PC-3 (cell line): ENCODE data around the gene LATS2. TPM values are rescaled to one million over a fixed set of nuclear protein-coding genes. Genes with fewer than 3 reads are reported as not detected.

Experiments
- ATAC-seq: fragments of 200-7000 bp; cut with Tn5 transposase; 2 replicates; pipeline ENCODE4 v1.9.1; 2020; ENCODE audit warnings: mild to moderate bottlenecking, moderate library complexity
- BruUV-seq: library from RNA; stranded (reverse); fragments of 400-500 nt; replicated peaks from 2 replicates; lab custom pipeline; 2021; lab: Mats Ljungman, UMichigan
- CTCF ChIA-PET: fragments of 300-600 bp; sonication (Branson Sonifier 250); formaldehyde crosslinking; loops from one replicate; lab custom pipeline; 2022; ENCODE audit warnings: antibody characterized with exemption; lab: Charles Lee
- POLR2A ChIA-PET: fragments of 300-600 bp; sonication (Branson Sonifier 250); formaldehyde crosslinking; loops from one replicate; lab custom pipeline; 2022; ENCODE audit warnings: antibody characterized with exemption; ENCODE audit not compliant: unreplicated experiment; lab: Charles Lee
- DNase-seq: peaks from one replicate; pipeline ENCODE4 v3.0.0-alpha.2; 2015
- H2AFZ ChIP-seq: fragments of 300-600 bp; sonication (generic); 2 replicates; pipeline ENCODE4 v1.6.0; 2016; ENCODE audit warnings: antibody characterized with exemption, low read length
- H3F3A ChIP-seq: fragments of 300-600 bp; sonication (generic); one replicate; pipeline ENCODE4 v1.6.0; 2017; ENCODE audit warnings: antibody characterized with exemption, low read length, control low read depth, mild to moderate bottlenecking; ENCODE audit not compliant: unreplicated experiment
- H3K27ac ChIP-seq: fragments of 300-600 bp; sonication (generic); 2 replicates; pipeline ENCODE4 v1.5.1; 2016; ENCODE audit warnings: mild to moderate bottlenecking, low read length
- H3K27me3 ChIP-seq: fragments of 300-600 bp; sonication (generic); 2 replicates; pipeline ENCODE4 v1.6.1; 2016; ENCODE audit warnings: low read length, mixed read lengths
- H3K36me3 ChIP-seq: fragments of 300-600 bp; sonication (generic); 2 replicates; pipeline ENCODE4 v1.6.1; 2016; ENCODE audit warnings: low read depth, mixed run types, low read length, mixed read lengths
- H3K4me1 ChIP-seq: fragments of 300-600 bp; sonication (generic); 2 replicates; pipeline ENCODE4 v1.5.1; 2016; ENCODE audit warnings: low read length; ENCODE audit not compliant: insufficient read depth
- H3K4me2 ChIP-seq: fragments of 300-600 bp; sonication (generic); 2 replicates; pipeline ENCODE4 v1.6.0; 2016; ENCODE audit warnings: low read length
- H3K4me3 ChIP-seq: fragments of 300-600 bp; sonication (generic); 2 replicates; pipeline ENCODE4 v1.5.1; 2016; ENCODE audit warnings: mild to moderate bottlenecking, low read length, mixed read lengths
- H3K79me2 ChIP-seq: fragments of 300-600 bp; sonication (generic); 2 replicates; pipeline ENCODE4 v1.6.1; 2017; ENCODE audit warnings: low read length, mixed read lengths
- H3K9ac ChIP-seq: fragments of 300-600 bp; sonication (generic); 2 replicates; pipeline ENCODE4 v1.6.0; 2016; ENCODE audit warnings: mild to moderate bottlenecking, low read length
- H3K9me2 ChIP-seq: fragments of 300-600 bp; sonication (generic); replicated peaks from 2 replicates; pipeline ENCODE4 v1.6.1; 2016; ENCODE audit warnings: mixed run types, low read length, mixed read lengths
- H3K9me3 ChIP-seq: fragments of 300-600 bp; sonication (generic); 2 replicates; pipeline ENCODE4 v1.6.1; 2016; ENCODE audit warnings: low read length, mixed read lengths
- H4K20me1 ChIP-seq: fragments of 300-600 bp; sonication (generic); 2 replicates; pipeline ENCODE4 v1.6.1; 2016; ENCODE audit warnings: low read length, mixed read lengths
- EZH2 ChIP-seq: fragments of 300-600 bp; sonication (generic); IDR thresholded peaks from one replicate; pipeline ENCODE4 v1.6.1; 2017; ENCODE audit warnings: antibody characterized with exemption, mild to moderate bottlenecking, low read length; ENCODE audit not compliant: unreplicated experiment
- EZH2phosphoT487 ChIP-seq: fragments of 300-600 bp; sonication (generic); IDR thresholded peaks from 2 replicates; pipeline ENCODE4 v1.6.1; 2018; ENCODE audit warnings: mild to moderate bottlenecking, antibody characterized with exemption, low read length, borderline replicate concordance
- intact Hi-C: fragments of 100-400 bp; cut with micrococcal nuclease; formaldehyde crosslinking; loops from 2 replicates; pipeline ENCODE4 v1.9.0; 2023
- total RNA-seq: library from RNA; depleted of rRNA; stranded (reverse); fragments of >200 nt; gene quantifications from 2 replicates; pipeline ENCODE4 v1.2.3, GENCODE V29; 2014
- TF ChIP-seq, protein P1 (sequence below): fragments of 300-600 bp; sonication (generic); conservative IDR thresholded peaks from 2 replicates; pipeline ENCODE4 v1.5.1; 2017; ENCODE audit warnings: antibody characterized with exemption, low read depth, mild to moderate bottlenecking, low read length

Gene LATS2
- total RNA-seq, 1 experiment from 2014 or later: 11.0 TPM

DNA sequence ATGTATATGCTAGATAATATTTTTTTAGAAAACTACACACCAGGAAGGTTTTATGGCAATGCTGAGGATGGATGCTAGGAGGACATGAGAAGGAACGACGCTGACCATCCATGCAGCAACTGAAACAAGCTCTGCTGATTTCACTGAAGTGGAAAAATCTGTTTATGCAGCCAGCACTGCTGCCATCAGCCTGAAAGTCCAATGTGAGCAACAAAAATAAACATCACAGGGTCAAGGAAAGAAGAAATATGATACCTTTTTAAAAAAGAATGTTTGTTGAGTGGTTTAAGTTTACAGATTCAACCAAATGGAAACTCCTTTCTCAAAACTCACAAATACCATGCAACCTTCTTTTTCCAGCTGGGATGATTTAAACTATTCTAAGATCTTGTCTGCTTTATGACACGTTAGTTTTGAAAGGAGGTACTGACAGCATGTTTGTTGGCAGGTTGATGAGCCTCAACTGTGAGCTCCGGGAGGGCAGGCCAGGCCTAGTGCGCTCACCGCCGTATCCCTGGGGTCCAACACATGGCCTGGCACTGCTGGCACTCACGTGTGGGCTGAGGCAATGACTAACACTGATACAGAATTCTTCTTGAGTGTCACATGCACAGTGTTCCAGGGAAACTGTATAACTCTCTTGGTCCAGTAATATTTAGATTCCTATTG lies 46.8 kb downstream of the LATS2 start:
- intact Hi-C loops: loop anchor here (1.0 to 2.0 kb wide), 5 partner anchors 20 to 162 kb away; partner anchors contain the start of genes LATS2, MRPL57 and SKA3
- POLR2A ChIA-PET: interaction anchor here (0.5 kb wide), 1 partner anchor 120 kb away, joined by 3 read pairs; no protein-coding TSS in a partner anchor
- BruUV-seq: TSS peak; percentile 22
- Histone ChIP-seq H3K9ac (peak overlapping the region; percentile 63), H3F3A (peaks cover 11% of the 10 kb centered on the region), H3K27ac (peak overlapping the region; percentile 97), H2AFZ (no peak overlapping the region), H3K4me2 (peak overlapping the region; percentile 75), H3K9me3 (no peaks in the 10 kb centered on the region), H3K79me2 (peaks cover 74% of the 10 kb centered on the region), H3K9me2 (no peaks in the 10 kb centered on the region), H3K36me3 (no peaks in the 10 kb centered on the region), H3K4me3 (peak overlapping the region; percentile 43), H3K4me1 (peaks cover 48% of the 10 kb centered on the region), H3K27me3 (no peaks in the 10 kb centered on the region), H4K20me1 (0 out of 2 replicates have a peak, but pooled peaks cover 3% of the 10 kb centered on the region)
- CTCF ChIA-PET: interaction anchor here (0.6 to 1.3 kb wide), 2 partner anchors 71 to 116 kb away, joined by 3 read pairs; no protein-coding TSS in a partner anchor
- ATAC-seq (peak; percentile 53), DNase-seq (peak; percentile 74)
- TF ChIP-seq, protein P1, sequence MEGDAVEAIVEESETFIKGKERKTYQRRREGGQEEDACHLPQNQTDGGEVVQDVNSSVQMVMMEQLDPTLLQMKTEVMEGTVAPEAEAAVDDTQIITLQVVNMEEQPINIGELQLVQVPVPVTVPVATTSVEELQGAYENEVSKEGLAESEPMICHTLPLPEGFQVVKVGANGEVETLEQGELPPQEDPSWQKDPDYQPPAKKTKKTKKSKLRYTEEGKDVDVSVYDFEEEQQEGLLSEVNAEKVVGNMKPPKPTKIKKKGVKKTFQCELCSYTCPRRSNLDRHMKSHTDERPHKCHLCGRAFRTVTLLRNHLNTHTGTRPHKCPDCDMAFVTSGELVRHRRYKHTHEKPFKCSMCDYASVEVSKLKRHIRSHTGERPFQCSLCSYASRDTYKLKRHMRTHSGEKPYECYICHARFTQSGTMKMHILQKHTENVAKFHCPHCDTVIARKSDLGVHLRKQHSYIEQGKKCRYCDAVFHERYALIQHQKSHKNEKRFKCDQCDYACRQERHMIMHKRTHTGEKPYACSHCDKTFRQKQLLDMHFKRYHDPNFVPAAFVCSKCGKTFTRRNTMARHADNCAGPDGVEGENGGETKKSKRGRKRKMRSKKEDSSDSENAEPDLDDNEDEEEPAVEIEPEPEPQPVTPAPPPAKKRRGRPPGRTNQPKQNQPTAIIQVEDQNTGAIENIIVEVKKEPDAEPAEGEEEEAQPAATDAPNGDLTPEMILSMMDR: no peak
- no peak for TF ChIP-seq EZH2
- no peak for TF ChIP-seq EZH2phosphoT487

DNA sequence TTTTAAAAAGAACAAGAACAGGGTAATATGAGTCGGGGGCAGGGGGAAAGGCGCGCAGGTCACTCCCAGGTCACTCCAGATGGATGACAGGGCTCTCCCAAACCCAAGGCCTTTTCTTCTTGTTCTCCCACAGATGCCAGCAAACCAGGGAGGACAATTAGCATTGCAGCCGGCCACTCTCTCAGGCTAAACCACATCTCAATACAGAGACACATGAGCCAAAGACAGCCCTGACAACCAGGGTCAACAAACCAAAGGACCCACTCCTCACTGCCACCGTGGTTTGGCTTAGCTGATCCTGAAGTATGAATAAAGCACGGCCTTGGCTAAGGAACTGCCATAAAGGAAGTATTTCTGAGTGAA lies 47.3 kb downstream of the LATS2 start:
- peak overlapping the region; percentile 97 for H3K27ac ChIP-seq
- H3K36me3 ChIP-seq: no peaks in the 10 kb centered on the region
- no peak for TF ChIP-seq EZH2
- TF ChIP-seq EZH2phosphoT487: no peak
- TF ChIP-seq, protein P1: no peak
- H3K9me3 ChIP-seq: no peaks in the 10 kb centered on the region
- ChIA-PET POLR2A (interaction anchor here (0.5 kb wide), 1 partner anchor 120 kb away, joined by 3 read pairs; no protein-coding TSS in a partner anchor), CTCF (interaction anchor here (1.3 kb wide), 1 partner anchor 71 kb away, joined by 3 read pairs; no protein-coding TSS in a partner anchor)
- peak overlapping the region; percentile 75 for H3K4me2 ChIP-seq
- peaks cover 11% of the 10 kb centered on the region for H3F3A ChIP-seq
- peaks cover 78% of the 10 kb centered on the region for H3K79me2 ChIP-seq
- no peak overlapping the region for H2AFZ ChIP-seq
- BruUV-seq: no TSS peak
- no peak overlapping the region; the same call in 1 of the 2 replicates for H3K9ac ChIP-seq
- no peak for DNase-seq
- H3K4me1 ChIP-seq: peaks cover 48% of the 10 kb centered on the region
- H3K27me3 ChIP-seq: no peaks in the 10 kb centered on the region
- intact Hi-C loops: loop anchor here (1.0 to 2.0 kb wide), 4 partner anchors 20 to 71 kb away; partner anchors contain the start of gene LATS2
- no peaks in the 10 kb centered on the region for H3K9me2 ChIP-seq
- H3K4me3 ChIP-seq: peak overlapping the region; percentile 43; the same call in 1 of the 2 replicates
- ATAC-seq: no peak
- H4K20me1 ChIP-seq: 0 out of 2 replicates have a peak, but pooled peaks cover 3% of the 10 kb centered on the region
